DOHH2 (cell line): Measurements from ENCODE around the gene FAM227A.

Experiments used
- H3F3A ChIP-seq: fragments of 200-600 bp; sonication (generic), shearing (Covaris generic); 2 replicates; pipeline ENCODE4 v1.6.0; 2016; ENCODE audit warnings: antibody characterized with exemption, mild to moderate bottlenecking; ENCODE audit not compliant: control insufficient read depth, insufficient read depth
- H3K27ac ChIP-seq: fragments of 200-600 bp; sonication (generic); 2 replicates; pipeline ENCODE4 v1.5.1; 2014; ENCODE audit warnings: low read depth, mild to moderate bottlenecking, low read length, moderate library complexity
- H3K27me3 ChIP-seq: fragments of 200-600 bp; sonication (generic); 2 replicates; pipeline ENCODE4 v1.6.1; 2014; ENCODE audit warnings: mild to moderate bottlenecking, low read length, mixed read lengths; ENCODE audit not compliant: control insufficient read depth
- H3K36me3 ChIP-seq: fragments of 200-600 bp; sonication (generic); 2 replicates; pipeline ENCODE4 v1.6.1; 2014; ENCODE audit warnings: mild to moderate bottlenecking, low read length, moderate library complexity, mixed read lengths; ENCODE audit not compliant: control insufficient read depth
- H3K4me1 ChIP-seq: fragments of 200-600 bp; sonication (generic); 2 replicates; pipeline ENCODE4 v1.6.1; 2014; ENCODE audit warnings: mild to moderate bottlenecking, low read length, mixed read lengths; ENCODE audit not compliant: control insufficient read depth
- H3K4me2 ChIP-seq: fragments of 200-600 bp; sonication (generic); 2 replicates; pipeline ENCODE4 v1.6.0; 2014; ENCODE audit warnings: mild to moderate bottlenecking, low read length, moderate library complexity
- H3K4me3 ChIP-seq: fragments of 200-600 bp; sonication (generic); 2 replicates; pipeline ENCODE4 v1.5.1; 2014; ENCODE audit warnings: mild to moderate bottlenecking, low read length, mixed read lengths
- H3K79me2 ChIP-seq: fragments of 200-600 bp; sonication (generic); 2 replicates; pipeline ENCODE4 v1.6.1; 2014; ENCODE audit warnings: mild to moderate bottlenecking, low read length, mixed read lengths; ENCODE audit not compliant: control insufficient read depth
- H3K9me2 ChIP-seq: fragments of 200-600 bp; sonication (generic); replicated peaks from 2 replicates; pipeline ENCODE4 v1.6.1; 2014; ENCODE audit warnings: mild to moderate bottlenecking, low read length, mixed read lengths; ENCODE audit not compliant: control insufficient read depth
- H3K9me3 ChIP-seq: fragments of 200-600 bp; sonication (generic); 2 replicates; pipeline ENCODE4 v1.6.1; 2014; ENCODE audit warnings: antibody characterized with exemption, low read length, mixed read lengths; ENCODE audit not compliant: control insufficient read depth, insufficient read depth
- H4K20me1 ChIP-seq: fragments of 200-600 bp; sonication (generic); 2 replicates; pipeline ENCODE4 v1.6.0; 2014; ENCODE audit warnings: low read depth, mild to moderate bottlenecking, antibody characterized with exemption, low read length, moderate library complexity; ENCODE audit not compliant: control insufficient read depth, insufficient read depth
- CTCF ChIP-seq: fragments of 200-600 bp; sonication (generic); IDR thresholded peaks from one replicate; pipeline ENCODE4 v1.5.1; 2014; ENCODE audit warnings: antibody characterized with exemption, mild to moderate bottlenecking, low read depth, low read length; ENCODE audit not compliant: poor library complexity, severe bottlenecking
- EZH2phosphoT487 ChIP-seq: fragments of 200-600 bp; sonication (generic); IDR thresholded peaks from 2 replicates; pipeline ENCODE4 v1.6.1; 2017; ENCODE audit warnings: borderline replicate concordance, mild to moderate bottlenecking, antibody characterized with exemption, low read length, moderate library complexity, mixed read lengths

The FAM227A gene

GRCh38 chr22:38700789-38701628, 44.8 kb upstream of the FAM227A start, which contains the start of gene JOSD1:
TSS of gene JOSD1 (minus strand) at chr22:38700943. CDS start at chr22:38699987, 956 bp downstream.
- peaks cover 10% of the 10 kb centered on the region; the same call in 1 of the 2 replicates for H4K20me1 ChIP-seq
- no peaks in the 10 kb centered on the region for H3K9me3 ChIP-seq
- H3K36me3 ChIP-seq, result peaks cover 43% of the 10 kb centered on the region
- no peaks in the 10 kb centered on the region for H3K9me2 ChIP-seq
- H3K27ac ChIP-seq, result peak within 1 kb of the TSS; percentile 76
- peak within 1 kb of the TSS; percentile 93 for H3K4me2 ChIP-seq
- TF ChIP-seq CTCF (peak; percentile 14), EZH2phosphoT487 (no peak)
- peak within 1 kb of the TSS; percentile 98 for H3K4me3 ChIP-seq
- H3K4me1 ChIP-seq, result peaks cover 66% of the 10 kb centered on the region
- peaks cover 16% of the 10 kb centered on the region for H3F3A ChIP-seq
- peaks cover 59% of the 10 kb centered on the region for H3K79me2 ChIP-seq
- H3K27me3 ChIP-seq, result no peaks in the 10 kb centered on the region

- H3K4me1 ChIP-seq, result peaks cover 66% of the 10 kb centered on the region
- H3F3A ChIP-seq, result peaks cover 16% of the 10 kb centered on the region
- peak overlapping the region; percentile 93 for H3K4me2 ChIP-seq
- no peak for TF ChIP-seq CTCF
- TF ChIP-seq EZH2phosphoT487, result no peak
- peaks cover 63% of the 10 kb centered on the region for H3K79me2 ChIP-seq
- no peaks in the 10 kb centered on the region for H3K27me3 ChIP-seq
- H3K4me3 ChIP-seq, result peak overlapping the region; percentile 98
- H3K9me2 ChIP-seq, result no peaks in the 10 kb centered on the region
- H4K20me1 ChIP-seq, result peaks cover 10% of the 10 kb centered on the region; the same call in 1 of the 2 replicates
- H3K27ac ChIP-seq, result peak overlapping the region; percentile 49
- peaks cover 45% of the 10 kb centered on the region for H3K36me3 ChIP-seq
- H3K9me3 ChIP-seq, result no peaks in the 10 kb centered on the region
Observed at GRCh38 chr22:38700270-38700788, 44.1 kb upstream of the FAM227A start.

- peaks cover 16% of the 10 kb centered on the region for H3F3A ChIP-seq
- no peak overlapping the region; the same call in 1 of the 2 replicates for H3K27ac ChIP-seq
- peak overlapping the region; percentile 98 for H3K4me3 ChIP-seq
- H3K27me3 ChIP-seq, result no peaks in the 10 kb centered on the region
- peaks cover 10% of the 10 kb centered on the region; the same call in 1 of the 2 replicates for H4K20me1 ChIP-seq
- peaks cover 64% of the 10 kb centered on the region for H3K4me1 ChIP-seq
- peaks cover 69% of the 10 kb centered on the region for H3K79me2 ChIP-seq
- H3K36me3 ChIP-seq, result peaks cover 45% of the 10 kb centered on the region
- H3K9me3 ChIP-seq, result no peaks in the 10 kb centered on the region
- H3K4me2 ChIP-seq, result peak overlapping the region; percentile 93
- no peaks in the 10 kb centered on the region for H3K9me2 ChIP-seq
- TF ChIP-seq CTCF (no peak), EZH2phosphoT487 (no peak)
Observed at GRCh38 chr22:38699784-38700183, 43.6 kb upstream of the FAM227A start.
